ENCODE measurements around the gene C13orf46. TPM values are rescaled to one million over a fixed set of nuclear protein-coding genes. Genes with fewer than 3 reads are reported as not detected.

C13orf46 gene
- total RNA-seq, 1 experiment from 2014 or later = not detected

DNA sequence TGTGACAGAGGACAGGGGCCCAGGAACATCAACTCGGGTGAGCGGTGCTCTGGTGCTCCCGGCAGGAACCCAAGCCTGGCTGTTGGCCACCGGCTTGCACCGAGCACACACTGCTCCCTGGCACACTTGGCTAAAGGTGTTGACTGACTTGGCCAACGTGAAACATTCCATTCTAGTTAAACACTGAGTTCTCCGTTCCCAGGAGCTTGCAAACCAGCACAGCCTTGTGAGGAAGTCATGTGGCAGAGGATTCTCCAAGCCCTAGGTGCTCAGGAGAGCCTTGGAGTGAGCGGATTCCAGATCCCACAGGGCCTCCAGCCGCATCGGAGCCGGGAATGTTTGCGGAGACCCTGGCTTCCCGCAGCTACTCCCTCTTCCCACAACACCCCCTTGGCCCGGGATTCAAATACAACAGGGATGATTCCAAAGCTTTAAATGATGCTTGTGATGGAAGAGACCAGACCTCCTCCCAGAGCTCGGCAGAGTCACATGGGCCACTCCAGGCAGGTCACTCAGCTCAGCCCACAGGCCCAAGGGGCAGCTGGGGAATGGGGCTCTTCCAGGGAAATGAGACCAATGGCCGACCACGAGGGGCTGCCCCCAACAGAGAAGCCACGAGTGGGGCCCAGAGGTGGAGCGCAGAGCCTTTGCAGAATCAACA is 2.9 kb downstream of the C13orf46 start:
- Mint-ChIP-seq H3K4me3 (ENCODE audit: unreplicated experiment) (no peak overlapping the region), H3K36me3 (ENCODE audit: insufficient read depth, unreplicated experiment) (no peaks in the 10 kb centered on the region), H3K9me3 (ENCODE audit: unreplicated experiment) (no peaks in the 10 kb centered on the region), H3K27me3 (ENCODE audit: insufficient read depth, unreplicated experiment) (no peaks in the 10 kb centered on the region), H3K27ac (ENCODE audit: unreplicated experiment) (no peak overlapping the region), H3K4me1 (ENCODE audit: low read depth, unreplicated experiment) (no peaks in the 10 kb centered on the region)
- intact Hi-C loops (cut with micrococcal nuclease; ENCODE audit: unreplicated experiment) = no loop called here
- Histone ChIP-seq H3K4me1 (no peaks in the 10 kb centered on the region), H3K27me3 (replicated peaks; ENCODE audit: control insufficient read depth, insufficient read depth, low read length) (no peaks in the 10 kb centered on the region), H3K4me3 (ENCODE audit: low read depth, low read length) (no peak overlapping the region), H3K36me3 (ENCODE audit: control insufficient read depth, insufficient read depth, low read length) (no peaks in the 10 kb centered on the region), H3K9me3 (peaks cover 5% of the 10 kb centered on the region; the same call in 1 of the 2 replicates)
- ChIA-PET POLR2A (no interaction called here), CTCF (interaction anchor here (0.6 kb wide), 1 partner anchor 34 kb away, joined by 4 read pairs; no protein-coding TSS in a partner anchor)
- TF ChIP-seq, protein P1, sequence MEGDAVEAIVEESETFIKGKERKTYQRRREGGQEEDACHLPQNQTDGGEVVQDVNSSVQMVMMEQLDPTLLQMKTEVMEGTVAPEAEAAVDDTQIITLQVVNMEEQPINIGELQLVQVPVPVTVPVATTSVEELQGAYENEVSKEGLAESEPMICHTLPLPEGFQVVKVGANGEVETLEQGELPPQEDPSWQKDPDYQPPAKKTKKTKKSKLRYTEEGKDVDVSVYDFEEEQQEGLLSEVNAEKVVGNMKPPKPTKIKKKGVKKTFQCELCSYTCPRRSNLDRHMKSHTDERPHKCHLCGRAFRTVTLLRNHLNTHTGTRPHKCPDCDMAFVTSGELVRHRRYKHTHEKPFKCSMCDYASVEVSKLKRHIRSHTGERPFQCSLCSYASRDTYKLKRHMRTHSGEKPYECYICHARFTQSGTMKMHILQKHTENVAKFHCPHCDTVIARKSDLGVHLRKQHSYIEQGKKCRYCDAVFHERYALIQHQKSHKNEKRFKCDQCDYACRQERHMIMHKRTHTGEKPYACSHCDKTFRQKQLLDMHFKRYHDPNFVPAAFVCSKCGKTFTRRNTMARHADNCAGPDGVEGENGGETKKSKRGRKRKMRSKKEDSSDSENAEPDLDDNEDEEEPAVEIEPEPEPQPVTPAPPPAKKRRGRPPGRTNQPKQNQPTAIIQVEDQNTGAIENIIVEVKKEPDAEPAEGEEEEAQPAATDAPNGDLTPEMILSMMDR (IDR thresholded peaks at IDR 0.05; ENCODE audit: insufficient read depth in 1 of 2, low read depth in 1 of 2, low read length in 1 of 2, severe bottlenecking in 1 of 2, unreplicated experiment in 1 of 2) = no peak
- no TSS peak for BruUV-seq (replicated peaks)
- DNase-seq = no peak

DNA sequence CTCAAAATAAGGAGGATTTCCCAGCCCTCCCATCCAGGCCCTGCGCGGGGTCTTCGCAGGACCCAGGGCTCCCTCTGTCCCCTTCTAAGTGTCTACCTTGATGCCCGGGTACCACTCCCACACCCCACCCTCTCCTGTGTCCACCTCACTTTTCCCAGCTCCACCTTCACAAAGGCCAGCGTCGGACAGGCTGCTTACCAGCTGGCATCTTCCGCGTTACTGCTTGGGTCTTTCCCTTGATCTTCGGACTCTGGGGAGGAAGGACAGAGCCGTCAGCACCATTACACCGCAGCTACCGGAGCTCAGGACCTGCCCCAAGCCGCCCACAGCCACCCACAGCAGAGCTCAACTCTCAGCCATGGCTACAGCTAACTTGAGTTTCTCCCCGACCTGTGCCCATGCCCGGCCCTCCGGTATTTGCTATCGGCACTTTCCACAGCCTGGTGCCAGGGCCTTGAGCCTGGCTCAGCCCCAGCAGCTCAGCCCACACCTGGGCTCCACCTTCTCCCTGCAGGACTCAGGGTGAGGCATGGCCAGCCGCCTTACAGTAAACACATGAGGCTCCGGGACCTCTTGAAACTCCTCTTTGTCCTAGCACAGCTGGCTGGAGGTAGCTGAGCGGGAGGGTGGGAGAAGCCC is 3.8 kb downstream of the C13orf46 start:
- intact Hi-C loops (cut with micrococcal nuclease; ENCODE audit: unreplicated experiment) = no loop called here
- H3K9me3 ChIP-seq = peaks cover 5% of the 10 kb centered on the region; the same call in 1 of the 2 replicates
- H3K36me3 ChIP-seq (ENCODE audit: control insufficient read depth, insufficient read depth, low read length) = no peaks in the 10 kb centered on the region
- CTCF ChIA-PET = no interaction called here
- H3K9me3 Mint-ChIP-seq (ENCODE audit: unreplicated experiment) = no peaks in the 10 kb centered on the region
- no peak overlapping the region for H3K27ac Mint-ChIP-seq (ENCODE audit: unreplicated experiment)
- H3K27me3 ChIP-seq (replicated peaks; ENCODE audit: control insufficient read depth, insufficient read depth, low read length) = no peaks in the 10 kb centered on the region
- no TSS peak for BruUV-seq (replicated peaks)
- no peak for DNase-seq
- H3K36me3 Mint-ChIP-seq (ENCODE audit: insufficient read depth, unreplicated experiment) = no peaks in the 10 kb centered on the region
- no peaks in the 10 kb centered on the region for H3K4me1 Mint-ChIP-seq (ENCODE audit: low read depth, unreplicated experiment)
- POLR2A ChIA-PET = no interaction called here
- no peak overlapping the region for H3K4me3 ChIP-seq (ENCODE audit: low read depth, low read length)
- H3K4me3 Mint-ChIP-seq (ENCODE audit: unreplicated experiment) = no peak overlapping the region
- TF ChIP-seq, protein P1 (IDR thresholded peaks at IDR 0.05; ENCODE audit: insufficient read depth in 1 of 2, low read depth in 1 of 2, low read length in 1 of 2, severe bottlenecking in 1 of 2, unreplicated experiment in 1 of 2) = no peak
- H3K27me3 Mint-ChIP-seq (ENCODE audit: insufficient read depth, unreplicated experiment) = no peaks in the 10 kb centered on the region
- no peaks in the 10 kb centered on the region for H3K4me1 ChIP-seq

DNA sequence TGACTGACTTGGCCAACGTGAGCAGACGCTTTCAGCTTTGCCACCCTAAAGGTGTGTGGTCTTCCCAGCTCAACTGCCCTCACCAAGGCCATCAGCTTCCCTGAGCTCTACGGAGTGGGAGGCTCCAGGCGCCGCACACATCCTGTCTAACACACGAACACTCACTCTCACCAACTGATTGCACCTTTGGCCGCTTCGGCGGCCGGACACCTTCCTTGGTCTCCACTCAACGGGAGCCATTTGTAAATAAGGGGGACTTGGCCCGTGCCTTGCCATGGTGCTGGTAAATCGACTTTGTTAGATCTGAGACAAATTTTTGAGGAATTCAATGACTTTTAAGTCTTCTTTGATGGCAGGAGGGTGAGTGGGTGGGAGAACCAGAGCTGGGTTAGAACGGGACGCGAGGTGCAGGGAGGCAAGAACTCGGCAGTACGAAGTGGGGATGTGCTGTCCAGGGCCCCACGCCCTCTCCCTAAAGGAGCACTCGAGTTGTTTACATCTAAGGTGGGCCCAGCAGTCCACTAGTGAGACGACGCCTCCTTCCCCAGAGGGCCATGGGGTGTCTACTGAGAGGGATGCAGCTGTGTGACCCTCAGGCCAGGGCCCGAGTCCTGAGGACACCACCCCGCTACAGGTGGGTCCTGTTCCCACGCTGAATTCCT is 4.4 kb downstream of the C13orf46 start:
- Mint-ChIP-seq H3K36me3 (ENCODE audit: insufficient read depth, unreplicated experiment) (no peaks in the 10 kb centered on the region), H3K4me1 (ENCODE audit: low read depth, unreplicated experiment) (no peaks in the 10 kb centered on the region), H3K27me3 (ENCODE audit: insufficient read depth, unreplicated experiment) (no peaks in the 10 kb centered on the region), H3K27ac (ENCODE audit: unreplicated experiment) (no peak overlapping the region), H3K4me3 (ENCODE audit: unreplicated experiment) (no peak overlapping the region), H3K9me3 (ENCODE audit: unreplicated experiment) (no peaks in the 10 kb centered on the region)
- H3K9me3 ChIP-seq = peaks cover 5% of the 10 kb centered on the region; the same call in 1 of the 2 replicates
- no peaks in the 10 kb centered on the region for H3K27me3 ChIP-seq (replicated peaks; ENCODE audit: control insufficient read depth, insufficient read depth, low read length)
- H3K4me1 ChIP-seq = no peaks in the 10 kb centered on the region
- no peak overlapping the region for H3K4me3 ChIP-seq (ENCODE audit: low read depth, low read length)
- no TSS peak for BruUV-seq (replicated peaks)
- TF ChIP-seq, protein P1 (IDR thresholded peaks at IDR 0.05; ENCODE audit: insufficient read depth in 1 of 2, low read depth in 1 of 2, low read length in 1 of 2, severe bottlenecking in 1 of 2, unreplicated experiment in 1 of 2) = no peak
- POLR2A ChIA-PET = no interaction called here
- DNase-seq = no peak
- intact Hi-C loops (cut with micrococcal nuclease; ENCODE audit: unreplicated experiment) = no loop called here
- no peaks in the 10 kb centered on the region for H3K36me3 ChIP-seq (ENCODE audit: control insufficient read depth, insufficient read depth, low read length)
- CTCF ChIA-PET = no interaction called here
